Upper lobe of left lung (tissue), 4 donors: ENCODE measurements around the gene ST3GAL3.

ENCODE experiments used
- CTCF ChIP-seq, 6 experiments: fragments of 450-650 bp in 4 of 6; fragments of 200-600 bp in 2 of 6; sonication (generic) in 2 of 6; IDR thresholded peaks; one replicate each; pipeline ENCODE4 v1.5.1; 2016 to 2019; ENCODE audit warnings: antibody characterized with exemption in 6 of 6
- EP300 ChIP-seq, 4 donors: sonication (generic); formaldehyde crosslinking; IDR thresholded peaks; one replicate each; pipeline ENCODE4 v1.5.1; 2017; ENCODE audit warnings: antibody characterized with exemption in 4 of 4, control low read depth in 2 of 4
- POLR2AphosphoS5 ChIP-seq, 2 donors: sonication (generic); formaldehyde crosslinking; IDR thresholded peaks; one replicate each; pipeline ENCODE4 v1.5.1; 2017; ENCODE audit warnings: antibody characterized with exemption in 2 of 2

DNA sequence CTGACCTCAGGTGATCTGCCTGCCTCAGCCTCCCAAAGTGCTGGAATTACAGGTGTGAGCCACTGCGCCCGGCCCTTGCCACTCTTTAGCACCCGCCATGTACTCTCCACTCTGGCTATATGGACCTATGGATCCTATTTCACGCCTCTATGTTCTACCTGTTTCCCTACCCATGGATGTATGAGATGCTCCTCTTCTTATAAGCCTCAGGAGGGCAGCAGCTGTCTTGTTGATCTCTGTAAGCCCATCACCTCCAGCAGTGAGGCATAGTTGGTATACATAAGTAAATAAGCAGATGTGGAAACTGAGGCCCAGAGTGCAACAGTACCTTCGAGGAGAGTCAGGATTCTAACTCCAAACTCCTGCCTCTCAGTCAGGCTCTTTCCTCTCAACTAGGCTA is 201.5 kb downstream of the ST3GAL3 start:
- TF ChIP-seq CTCF (IDR thresholded peaks at IDR 0.05) (no peak), EP300 (IDR thresholded peaks at IDR 0.05) (no peak), POLR2AphosphoS5 (IDR thresholded peaks at IDR 0.05) (no peak)
